22Rv1 (cell line): Measurements from ENCODE around the gene GSK3A.

Experiments used
- ZFX ChIP-seq: fragments of 450-650 bp; IDR thresholded peaks from 2 replicates; pipeline ENCODE4 v1.6.1; 2017; ENCODE audit warnings: antibody characterized with exemption, borderline replicate concordance
- TF ChIP-seq, protein P1 (sequence below): fragments of 450-650 bp; IDR thresholded peaks from 2 replicates; pipeline ENCODE4 v1.5.1; 2017; ENCODE audit warnings: mild to moderate bottlenecking

DNA sequence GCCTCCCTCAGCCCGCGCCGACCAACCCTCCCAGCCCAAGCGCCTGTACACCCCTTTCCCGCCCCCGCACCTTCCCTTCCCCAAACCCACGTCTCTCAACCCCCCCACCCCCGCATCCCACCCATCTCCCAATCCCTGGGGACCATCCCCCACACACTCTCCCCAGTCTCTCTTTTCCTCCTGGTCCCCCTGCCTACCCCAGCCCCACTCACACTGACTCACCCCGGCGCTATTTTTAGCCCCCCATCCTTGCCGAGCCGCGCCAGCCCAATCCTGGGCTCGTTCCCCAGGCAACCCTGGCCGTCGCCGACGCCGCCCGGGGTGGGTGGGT, 38.4 kb upstream of the GSK3A start:
- TF ChIP-seq, protein P1, sequence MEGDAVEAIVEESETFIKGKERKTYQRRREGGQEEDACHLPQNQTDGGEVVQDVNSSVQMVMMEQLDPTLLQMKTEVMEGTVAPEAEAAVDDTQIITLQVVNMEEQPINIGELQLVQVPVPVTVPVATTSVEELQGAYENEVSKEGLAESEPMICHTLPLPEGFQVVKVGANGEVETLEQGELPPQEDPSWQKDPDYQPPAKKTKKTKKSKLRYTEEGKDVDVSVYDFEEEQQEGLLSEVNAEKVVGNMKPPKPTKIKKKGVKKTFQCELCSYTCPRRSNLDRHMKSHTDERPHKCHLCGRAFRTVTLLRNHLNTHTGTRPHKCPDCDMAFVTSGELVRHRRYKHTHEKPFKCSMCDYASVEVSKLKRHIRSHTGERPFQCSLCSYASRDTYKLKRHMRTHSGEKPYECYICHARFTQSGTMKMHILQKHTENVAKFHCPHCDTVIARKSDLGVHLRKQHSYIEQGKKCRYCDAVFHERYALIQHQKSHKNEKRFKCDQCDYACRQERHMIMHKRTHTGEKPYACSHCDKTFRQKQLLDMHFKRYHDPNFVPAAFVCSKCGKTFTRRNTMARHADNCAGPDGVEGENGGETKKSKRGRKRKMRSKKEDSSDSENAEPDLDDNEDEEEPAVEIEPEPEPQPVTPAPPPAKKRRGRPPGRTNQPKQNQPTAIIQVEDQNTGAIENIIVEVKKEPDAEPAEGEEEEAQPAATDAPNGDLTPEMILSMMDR = no peak
- TF ChIP-seq ZFX = no peak
